ENCODE results near the gene KIF11. TPM values are rescaled to one million over a fixed set of nuclear protein-coding genes. Genes with fewer than 3 reads are reported as not detected.

The KIF11 gene
- total and polyA plus RNA-seq, 2 of the 13 experiments (the other 11 are each of a cell fraction or from before 2014, with no cell fraction given) = 8.7 to 38.4 TPM

GRCh38 chr10:92688927-92689662, 96.2 kb downstream of the KIF11 start:
- H3K4me1 ChIP-seq (ENCODE audit: insufficient read depth, low read length) = peaks cover 23% of the 10 kb centered on the region
- no peaks in the 10 kb centered on the region for H3K9me3 ChIP-seq (ENCODE audit: low read length)
- peak; percentile 55 for DNase-seq (ENCODE audit: low spot score)
- H3K27ac ChIP-seq (ENCODE audit: extremely low read length, insufficient read depth, low read length) = peak overlapping the region; percentile 86
- no peak overlapping the region for H2AFZ ChIP-seq (ENCODE audit: low read length)
- peak overlapping the region; percentile 82 for H3K9ac ChIP-seq (ENCODE audit: insufficient read depth, low read depth, low read length)
- in situ Hi-C loops (cut with HindIII; ENCODE audit: extremely low pct_ligation_motif_present, low pct_unique_long_range_greater_than_20kb) = no loop called here
- no peaks in the 10 kb centered on the region; a peak in 1 of 5 replicates for H3K27me3 ChIP-seq (ENCODE audit: control insufficient read depth in 1 of 2, insufficient read depth in 2 of 2, low read length in 2 of 2)
- BruUV-seq (replicated peaks) = no TSS peak
- H4K20me1 ChIP-seq (ENCODE audit: insufficient read depth, low read length) = peaks cover 13% of the 10 kb centered on the region; the same call in 1 of the 2 replicates
- intact Hi-C loops (cut with micrococcal nuclease; ENCODE audit: unreplicated experiment) = loop anchor here (1.0 to 5.0 kb wide), 6 partner anchors 68 to 191 kb away; partner anchors contain the start of gene KIF11
- peak overlapping the region; percentile 92 for H3K4me2 ChIP-seq (ENCODE audit: low read depth, low read length)
- POLR2A ChIA-PET = interaction anchor here (0.8 to 2.6 kb wide), 14 partner anchors 8 to 679 kb away, joined by 3 to 27 read pairs (median 8); partner anchors contain the start of genes EXOC6 and IDE
- WGBS (ENCODE audit: low lambda C conversion rate) = 1% methylated on average over 13 of the region's 63 CpGs
- no peak for FAIRE-seq
- peak; percentile 63 for ATAC-seq
- CTCF ChIA-PET (ENCODE audit: low intra/inter-chr PET ratio, low total read pairs) = interaction anchor here (0.8 kb wide), 1 partner anchor 192 kb away, joined by 3 read pairs; no protein-coding TSS in a partner anchor
- peaks cover 50% of the 10 kb centered on the region for H3K79me2 ChIP-seq (ENCODE audit: insufficient read depth, low read length)
- 0 out of 5 replicates have a peak, but pooled peaks cover 0 to 5% of the 10 kb centered on the region in 2 experiments for H3K36me3 ChIP-seq (replicated peaks in 1 of 2; ENCODE audit: control insufficient read depth in 1 of 2, insufficient read depth in 2 of 2, low read length in 2 of 2)
- H3K4me3 ChIP-seq (replicated peaks in 1 of 3; ENCODE audit: insufficient read depth in 1 of 3, low read depth in 2 of 3, low read length in 3 of 3) = peak overlapping the region; percentile 66 to 94 (median 89)
- TF ChIP-seq ZNF263 (CRISPR knock-in tag; IDR thresholded peaks at IDR 0.05) (no peak), FOSL2 (CRISPR knock-in tag; IDR thresholded peaks at IDR 0.05) (peak; percentile 7; the same call in 1 of the 2 replicates), MAFG (CRISPR knock-in tag; IDR thresholded peaks at IDR 0.05) (no peak), SMARCC2 (IDR thresholded peaks at IDR 0.05) (no peak), ZEB1 (IDR thresholded peaks at IDR 0.05; ENCODE audit: insufficient replicate concordance, low read depth) (no peak), ZNF562 (CRISPR knock-in tag; IDR thresholded peaks at IDR 0.05; ENCODE audit: borderline replicate concordance) (no peak), ZNF616 (CRISPR knock-in tag; IDR thresholded peaks at IDR 0.05; ENCODE audit: low read depth) (no peak), ZFP62 (CRISPR knock-in tag; IDR thresholded peaks at IDR 0.05) (no peak), CBX2 (IDR thresholded peaks at IDR 0.05; ENCODE audit: low read depth, low read length) (no peak), CBX2 (CRISPR knock-in tag; IDR thresholded peaks at IDR 0.05; ENCODE audit: low read depth) (no peak; the same call in 1 of the 2 replicates), ZNF556 (CRISPR knock-in tag; IDR thresholded peaks at IDR 0.05; ENCODE audit: borderline replicate concordance) (no peak), ZNF850 (CRISPR knock-in tag; conservative IDR thresholded peaks at IDR 0.05) (no peak), ZNF292 (CRISPR knock-in tag; IDR thresholded peaks at IDR 0.05; ENCODE audit: borderline replicate concordance, low read depth) (peak; percentile 35; the same call in 1 of the 2 replicates), ZNF83 (CRISPR knock-in tag; IDR thresholded peaks at IDR 0.05; ENCODE audit: borderline replicate concordance) (no peak), GLI4 (CRISPR knock-in tag; IDR thresholded peaks at IDR 0.05; ENCODE audit: borderline replicate concordance) (no peak; the same call in 1 of the 2 replicates)
- TF ChIP-seq, protein P1, sequence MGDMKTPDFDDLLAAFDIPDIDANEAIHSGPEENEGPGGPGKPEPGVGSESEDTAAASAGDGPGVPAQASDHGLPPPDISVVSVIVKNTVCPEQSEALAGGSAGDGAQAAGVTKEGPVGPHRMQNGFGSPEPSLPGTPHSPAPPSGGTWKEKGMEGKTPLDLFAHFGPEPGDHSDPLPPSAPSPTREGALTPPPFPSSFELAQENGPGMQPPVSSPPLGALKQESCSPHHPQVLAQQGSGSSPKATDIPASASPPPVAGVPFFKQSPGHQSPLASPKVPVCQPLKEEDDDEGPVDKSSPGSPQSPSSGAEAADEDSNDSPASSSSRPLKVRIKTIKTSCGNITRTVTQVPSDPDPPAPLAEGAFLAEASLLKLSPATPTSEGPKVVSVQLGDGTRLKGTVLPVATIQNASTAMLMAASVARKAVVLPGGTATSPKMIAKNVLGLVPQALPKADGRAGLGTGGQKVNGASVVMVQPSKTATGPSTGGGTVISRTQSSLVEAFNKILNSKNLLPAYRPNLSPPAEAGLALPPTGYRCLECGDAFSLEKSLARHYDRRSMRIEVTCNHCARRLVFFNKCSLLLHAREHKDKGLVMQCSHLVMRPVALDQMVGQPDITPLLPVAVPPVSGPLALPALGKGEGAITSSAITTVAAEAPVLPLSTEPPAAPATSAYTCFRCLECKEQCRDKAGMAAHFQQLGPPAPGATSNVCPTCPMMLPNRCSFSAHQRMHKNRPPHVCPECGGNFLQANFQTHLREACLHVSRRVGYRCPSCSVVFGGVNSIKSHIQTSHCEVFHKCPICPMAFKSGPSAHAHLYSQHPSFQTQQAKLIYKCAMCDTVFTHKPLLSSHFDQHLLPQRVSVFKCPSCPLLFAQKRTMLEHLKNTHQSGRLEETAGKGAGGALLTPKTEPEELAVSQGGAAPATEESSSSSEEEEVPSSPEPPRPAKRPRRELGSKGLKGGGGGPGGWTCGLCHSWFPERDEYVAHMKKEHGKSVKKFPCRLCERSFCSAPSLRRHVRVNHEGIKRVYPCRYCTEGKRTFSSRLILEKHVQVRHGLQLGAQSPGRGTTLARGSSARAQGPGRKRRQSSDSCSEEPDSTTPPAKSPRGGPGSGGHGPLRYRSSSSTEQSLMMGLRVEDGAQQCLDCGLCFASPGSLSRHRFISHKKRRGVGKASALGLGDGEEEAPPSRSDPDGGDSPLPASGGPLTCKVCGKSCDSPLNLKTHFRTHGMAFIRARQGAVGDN (CRISPR knock-in tag; IDR thresholded peaks at IDR 0.05) = peak; percentile 93
- TF ChIP-seq, protein P2, sequence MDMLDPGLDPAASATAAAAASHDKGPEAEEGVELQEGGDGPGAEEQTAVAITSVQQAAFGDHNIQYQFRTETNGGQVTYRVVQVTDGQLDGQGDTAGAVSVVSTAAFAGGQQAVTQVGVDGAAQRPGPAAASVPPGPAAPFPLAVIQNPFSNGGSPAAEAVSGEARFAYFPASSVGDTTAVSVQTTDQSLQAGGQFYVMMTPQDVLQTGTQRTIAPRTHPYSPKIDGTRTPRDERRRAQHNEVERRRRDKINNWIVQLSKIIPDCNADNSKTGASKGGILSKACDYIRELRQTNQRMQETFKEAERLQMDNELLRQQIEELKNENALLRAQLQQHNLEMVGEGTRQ (IDR thresholded peaks at IDR 0.05; ENCODE audit: low read depth, low read length) = no peak
- TF ChIP-seq, protein P2 (CRISPR knock-in tag; IDR thresholded peaks at IDR 0.05; ENCODE audit: borderline replicate concordance) = no peak

All from HepG2 (cell line).